Esophagus mucosa (tissue), 1 donor: ENCODE results near the gene SMS. TPM values are rescaled to one million over a fixed set of nuclear protein-coding genes. Genes with fewer than 3 reads are reported as not detected.
"Not testable (repeated sequence)": the region's sequence is repeated elsewhere in the genome, so short reads cannot be mapped to it uniquely, and the experiment has no call there.

ENCODE experiments used
- ATAC-seq: fragments of 200-7000 bp; cut with Tn5 transposase; one replicate; pipeline ENCODE4 v1.9.1; 2020
- total RNA-seq: library from RNA; stranded (reverse); gene quantifications from one replicate; pipeline ENCODE4 v1.2.4, GENCODE V29; 2023
- donor health status: DM: yes; HTN: yes; CAD: no.

The SMS gene
- 29.7 TPM for total RNA-seq

DNA sequence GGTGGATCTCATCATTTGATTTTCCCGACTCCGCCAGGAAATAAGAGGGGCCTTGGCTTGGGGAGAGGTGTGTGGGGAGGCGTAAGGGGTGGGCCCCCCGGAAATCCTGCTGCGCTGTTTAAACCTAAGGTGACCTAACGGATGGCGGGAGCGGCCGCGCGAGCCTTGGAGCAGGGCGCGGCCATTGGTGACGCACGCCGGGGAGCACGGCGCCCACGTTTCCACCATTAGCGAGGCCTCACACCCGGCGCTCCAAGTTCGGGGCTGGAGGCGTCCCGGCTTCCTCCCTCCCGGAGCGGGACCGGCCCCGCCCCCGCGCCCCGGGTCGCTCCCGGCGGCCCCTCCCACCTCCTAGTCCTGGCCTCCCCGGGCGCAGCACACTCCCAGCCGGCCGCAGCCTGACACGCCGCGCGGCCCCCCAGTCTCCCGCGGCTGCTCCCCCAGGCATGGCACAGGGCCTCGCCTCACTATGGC is at the start of gene SMS:
Gene SMS, plus strand, starts transcription at position 354 of the 474 bp plus-strand sequence. Its CDS starts 116 bp downstream, at position 470.
- peak; percentile 90 for ATAC-seq

DNA sequence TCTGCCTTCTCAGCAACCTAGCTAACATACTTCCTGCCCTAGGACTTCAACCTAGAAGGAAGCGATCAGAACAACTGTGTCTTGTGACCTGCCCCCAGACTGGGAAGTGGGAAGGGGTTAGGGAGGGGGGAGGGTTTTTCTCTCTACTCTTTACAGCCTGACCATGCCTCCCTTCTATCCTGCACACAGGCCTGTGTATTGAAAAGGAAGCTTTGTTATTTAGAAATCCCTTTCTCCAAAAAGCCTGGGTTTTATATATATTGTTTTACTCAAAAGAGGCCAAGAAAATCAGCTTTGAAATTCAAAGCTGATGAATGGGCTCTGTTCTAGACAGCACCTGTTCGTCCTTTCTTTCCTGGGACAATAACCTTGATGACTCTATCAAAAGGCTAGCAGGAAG is 35.2 kb upstream of the SMS start:
- ATAC-seq = no peak

DNA sequence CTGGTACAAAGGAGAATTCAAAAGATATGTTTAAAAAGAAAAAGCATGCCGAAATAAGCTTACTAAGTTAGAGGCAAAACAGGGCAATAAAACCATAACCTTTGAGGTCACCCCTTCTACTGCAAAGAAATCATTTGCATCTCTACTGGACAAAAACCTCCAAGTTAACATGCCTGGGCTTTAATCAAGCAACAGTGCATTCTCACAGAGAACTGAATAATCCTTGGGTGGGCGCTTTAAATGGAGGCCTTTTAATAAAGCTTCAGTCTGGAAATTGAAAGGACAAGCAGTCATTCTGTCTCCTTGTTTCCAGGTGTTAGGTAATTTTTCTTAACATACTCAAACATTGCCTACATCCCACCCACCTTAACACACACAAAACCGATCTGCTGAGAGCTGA is 34.6 kb upstream of the SMS start:
- no peak for ATAC-seq

DNA sequence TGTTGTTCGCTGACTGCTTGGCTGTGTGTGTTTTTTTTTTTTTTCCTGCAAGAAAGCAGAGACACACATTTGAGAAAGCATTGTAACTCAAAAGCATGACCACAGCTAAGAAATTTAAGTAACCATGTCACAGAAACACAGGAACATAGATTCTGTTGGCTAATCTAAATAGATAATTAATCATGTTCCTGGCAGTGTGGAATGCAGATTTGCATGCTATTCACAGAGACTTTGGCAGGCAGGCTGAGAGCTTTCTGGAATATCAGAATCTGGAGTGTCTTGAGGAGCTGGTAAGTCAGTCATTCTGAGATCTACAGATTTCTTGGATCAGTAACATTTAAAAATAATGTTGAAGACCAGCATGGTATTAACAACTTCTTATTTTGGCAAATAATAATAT is 33.2 kb upstream of the SMS start:
- no peak for ATAC-seq

DNA sequence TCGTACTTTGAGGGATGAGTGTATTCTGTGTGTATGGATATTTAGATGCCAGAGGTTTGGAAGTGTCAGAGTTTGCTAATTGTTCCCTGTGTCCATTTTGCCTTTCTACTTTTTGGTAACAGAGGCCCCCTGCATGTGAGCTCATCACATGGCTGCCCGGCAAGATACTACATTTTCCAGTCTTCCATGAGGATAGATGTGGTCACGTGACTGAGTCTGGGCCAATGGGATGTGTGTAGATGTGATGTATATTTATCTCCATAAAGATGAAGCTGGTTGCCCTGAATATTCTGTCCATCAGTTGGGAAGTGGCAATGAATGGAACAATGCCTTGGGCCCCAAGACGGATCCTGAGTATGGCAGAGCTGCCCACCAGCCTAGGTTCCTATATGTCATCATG is 29.0 kb upstream of the SMS start:
- no peak for ATAC-seq

DNA sequence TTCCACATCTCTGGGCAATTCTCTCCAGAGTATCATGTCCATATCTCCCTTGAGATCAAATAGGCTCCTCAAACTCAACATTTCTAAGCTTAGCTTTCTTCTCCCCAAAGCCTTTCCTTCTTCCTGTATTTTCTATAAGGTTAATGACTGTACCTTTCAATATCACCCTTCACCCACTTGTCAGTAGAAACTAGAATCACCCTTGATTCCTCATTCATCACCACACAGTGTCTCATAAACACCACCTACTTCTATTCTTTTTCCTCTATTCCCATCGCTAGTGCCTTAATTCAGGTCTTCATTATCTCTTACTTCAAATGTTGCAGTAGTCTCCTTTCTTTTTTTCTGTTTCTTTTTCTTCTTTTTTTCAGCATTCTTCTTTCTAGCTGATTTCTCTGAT is 28.3 kb upstream of the SMS start:
- no peak for ATAC-seq

DNA sequence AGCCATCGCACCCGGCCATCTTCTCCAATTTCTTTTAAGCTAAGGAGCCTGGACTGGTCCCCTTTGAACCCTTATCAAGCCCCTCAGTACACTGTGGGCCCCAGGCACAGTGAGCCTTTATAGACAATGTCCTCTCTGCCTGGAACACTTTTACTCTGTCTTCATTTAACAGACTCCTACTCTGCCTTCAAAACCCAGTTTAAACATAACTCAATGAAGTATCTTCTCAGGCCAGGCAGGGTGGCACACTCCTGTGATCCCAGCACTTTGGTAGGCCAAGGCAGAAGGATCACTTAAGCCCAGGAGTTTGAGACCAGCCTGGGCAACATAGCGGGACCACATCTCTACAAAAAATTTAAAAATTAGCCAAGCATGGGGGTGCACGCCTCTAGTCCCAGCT is 27.5 kb upstream of the SMS start:
- no peak for ATAC-seq

DNA sequence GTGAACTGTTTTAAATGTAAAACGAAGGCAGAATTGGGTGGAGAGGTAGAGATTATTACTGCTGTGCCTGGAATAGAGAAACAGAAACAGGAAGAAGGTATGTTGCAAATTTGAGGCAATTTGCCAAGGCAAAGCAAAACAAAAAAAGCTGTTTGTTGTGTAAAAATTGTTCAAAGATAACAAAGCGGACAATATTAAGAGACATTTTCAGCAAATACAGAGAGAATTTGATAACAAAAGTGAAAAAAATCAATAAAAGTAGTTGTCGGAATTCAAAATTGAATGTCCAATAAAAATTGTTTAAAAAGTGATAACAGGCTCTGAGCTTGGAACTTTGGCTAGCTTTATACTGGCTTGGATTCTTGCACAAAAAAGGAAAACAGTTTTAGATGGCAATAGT is 14.4 kb upstream of the SMS start:
- ATAC-seq = no peak

DNA sequence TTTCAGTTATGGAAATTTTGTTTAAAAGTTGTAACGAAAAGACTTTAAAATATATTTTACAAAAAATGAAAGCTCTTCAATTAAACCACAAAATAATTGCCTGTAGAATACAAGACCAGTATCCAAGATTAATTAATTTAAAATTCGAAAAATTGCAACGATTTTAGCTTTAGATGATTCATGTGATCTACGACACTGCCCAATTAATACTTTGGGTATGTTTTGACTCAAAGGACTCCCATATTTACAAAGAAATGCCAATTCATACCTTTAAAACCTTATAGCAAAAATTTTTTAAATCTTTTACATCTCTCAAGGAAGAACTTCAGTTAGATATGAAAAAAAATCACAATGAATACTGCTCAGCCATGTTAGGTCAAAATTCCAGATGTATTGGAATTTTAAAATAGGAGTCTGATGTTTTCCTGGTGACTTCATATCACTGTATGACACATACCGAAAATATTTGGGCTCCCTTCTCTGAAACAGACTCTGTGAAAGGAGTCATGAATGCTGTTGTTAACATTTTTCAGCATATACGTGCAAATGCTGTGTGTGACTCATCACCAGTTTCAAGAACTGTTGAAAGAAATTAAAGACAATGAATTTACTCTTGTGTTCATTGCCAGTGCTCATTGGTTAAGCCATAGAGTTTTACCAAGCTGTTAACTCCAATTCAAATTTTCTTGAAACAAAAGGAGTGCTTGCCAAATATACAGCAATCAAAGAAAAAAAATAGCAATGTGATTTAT is 13.8 kb upstream of the SMS start:
- ATAC-seq = peak; percentile 75

DNA sequence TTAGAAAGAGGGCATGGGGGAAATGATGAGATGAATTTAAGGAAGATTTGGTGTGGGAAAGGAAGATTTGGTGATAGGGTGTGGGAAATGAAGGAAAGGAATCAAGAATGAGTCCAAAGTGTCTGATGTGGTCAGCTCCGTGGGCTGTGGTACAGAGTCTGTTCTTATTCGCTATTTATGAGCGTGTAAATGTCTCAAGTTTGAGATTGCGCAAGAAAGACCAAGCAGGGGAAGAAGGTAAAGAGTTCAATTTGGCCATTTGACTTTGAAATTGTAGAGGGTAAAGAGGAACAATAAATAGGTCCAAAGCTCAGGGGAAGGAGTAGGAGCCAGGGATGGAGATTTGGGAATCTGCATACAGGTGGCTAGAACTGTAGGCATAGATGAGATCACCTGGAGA is 11.3 kb upstream of the SMS start:
- no peak for ATAC-seq

DNA sequence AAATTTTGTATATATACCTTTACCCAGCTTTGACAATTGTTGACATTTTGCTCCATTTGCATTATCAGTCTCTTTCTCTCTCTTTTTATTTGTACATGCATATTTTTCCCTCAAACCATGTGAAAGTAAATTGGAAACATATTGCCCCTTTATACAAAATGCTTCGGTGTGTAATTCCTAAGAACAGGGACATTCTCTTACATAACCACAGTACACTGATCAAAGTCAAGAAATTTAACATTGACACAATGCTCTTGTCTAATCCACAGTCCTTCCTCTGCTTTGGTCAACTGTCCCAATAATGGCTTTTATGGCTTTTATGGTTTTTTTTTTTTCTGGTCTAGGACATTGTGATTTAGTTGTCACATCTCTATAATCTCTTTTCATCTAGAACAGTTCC is 9.5 kb upstream of the SMS start:
- no peak for ATAC-seq

DNA sequence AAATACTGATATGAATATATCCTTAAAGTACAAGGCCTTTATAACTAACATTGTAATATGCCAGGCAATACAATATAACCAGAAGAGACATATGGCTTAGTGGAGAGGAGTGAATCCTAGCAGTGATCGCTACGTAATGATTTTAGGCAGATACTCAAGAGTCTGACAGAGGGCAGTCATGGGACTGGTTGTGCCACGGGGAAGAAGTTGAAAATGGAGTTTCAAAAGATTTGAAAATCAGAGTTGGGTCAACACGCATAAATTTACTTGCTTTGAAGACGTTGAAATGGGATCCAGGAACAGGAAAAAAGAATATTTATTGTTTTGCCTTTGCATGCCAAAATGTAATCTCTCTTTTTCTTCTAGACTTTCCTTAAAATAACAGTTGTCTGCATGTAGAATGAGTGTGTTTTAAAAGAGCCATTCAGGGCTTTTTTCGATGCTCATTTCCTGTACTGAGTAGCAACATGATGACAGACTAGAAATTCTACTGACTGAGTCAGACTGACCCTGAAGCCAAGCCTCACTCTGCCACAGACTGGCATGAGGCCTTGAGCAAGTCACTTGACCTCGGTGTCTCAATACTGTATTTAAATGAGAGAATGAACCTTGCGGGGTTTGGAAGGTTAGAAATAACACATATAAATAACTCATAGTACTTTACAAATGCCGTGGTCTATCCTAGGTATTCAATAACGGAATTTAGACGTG is 8.1 kb upstream of the SMS start:
- peak; percentile 94 for ATAC-seq

DNA sequence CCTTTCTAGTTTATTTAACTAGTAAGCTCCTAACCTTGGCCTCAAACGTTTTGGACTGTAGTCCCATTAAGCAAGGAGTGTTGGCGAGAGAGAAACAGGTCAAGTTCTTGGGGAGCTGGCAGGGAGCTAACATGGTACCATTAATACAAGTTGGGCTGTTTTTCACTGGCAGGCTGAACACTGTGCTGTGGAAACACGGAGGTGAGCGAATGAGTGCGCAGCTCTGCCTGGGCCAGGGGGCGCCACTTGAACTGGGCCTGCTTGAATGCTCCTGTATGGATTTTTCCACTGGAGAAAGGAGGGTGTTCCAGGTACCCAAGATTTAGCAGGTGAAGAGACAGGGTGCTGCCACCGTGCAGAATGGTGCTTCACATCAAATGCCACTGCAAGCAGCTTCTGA is 7.4 kb upstream of the SMS start:
- ATAC-seq = no peak

DNA sequence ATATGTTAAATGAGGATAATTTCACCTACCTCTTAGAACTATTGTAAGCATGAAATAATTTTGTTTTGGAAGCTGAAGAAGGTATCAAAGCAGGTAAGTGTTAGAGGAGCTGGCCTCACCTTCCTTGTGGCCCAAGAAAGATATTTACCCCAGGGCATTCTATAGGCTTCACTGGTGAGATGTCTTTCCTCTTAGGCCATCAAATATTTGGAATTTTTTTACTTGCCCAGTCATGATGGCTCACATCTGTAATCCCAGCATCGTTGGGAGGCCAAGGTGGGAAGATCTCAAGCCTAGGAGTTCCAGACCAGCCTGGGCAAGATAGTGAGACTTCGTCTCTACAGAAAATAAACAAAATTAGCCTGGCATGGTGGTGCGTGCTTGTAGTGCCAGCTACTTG is 6.1 kb upstream of the SMS start:
- ATAC-seq = no peak

DNA sequence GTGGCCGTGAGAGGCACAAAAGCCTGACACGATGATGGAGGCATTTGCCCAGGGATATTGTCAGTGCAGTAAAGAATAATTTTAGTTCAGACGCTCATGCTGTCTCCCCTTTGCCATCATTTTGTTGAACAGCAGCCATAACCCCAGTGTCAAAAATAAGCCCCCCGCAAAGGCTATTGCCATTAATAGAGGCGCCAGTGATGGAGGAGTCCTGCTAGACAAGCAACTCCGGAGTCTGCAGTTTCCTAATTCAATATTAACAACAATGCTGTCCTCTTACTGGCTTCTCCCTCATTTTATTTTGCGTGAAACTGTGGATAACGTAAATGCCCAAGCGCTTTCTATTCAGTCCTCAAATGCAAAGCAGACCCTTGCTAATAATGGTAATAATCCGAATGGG is 603 bp upstream of the SMS start:
- ATAC-seq = no peak

DNA sequence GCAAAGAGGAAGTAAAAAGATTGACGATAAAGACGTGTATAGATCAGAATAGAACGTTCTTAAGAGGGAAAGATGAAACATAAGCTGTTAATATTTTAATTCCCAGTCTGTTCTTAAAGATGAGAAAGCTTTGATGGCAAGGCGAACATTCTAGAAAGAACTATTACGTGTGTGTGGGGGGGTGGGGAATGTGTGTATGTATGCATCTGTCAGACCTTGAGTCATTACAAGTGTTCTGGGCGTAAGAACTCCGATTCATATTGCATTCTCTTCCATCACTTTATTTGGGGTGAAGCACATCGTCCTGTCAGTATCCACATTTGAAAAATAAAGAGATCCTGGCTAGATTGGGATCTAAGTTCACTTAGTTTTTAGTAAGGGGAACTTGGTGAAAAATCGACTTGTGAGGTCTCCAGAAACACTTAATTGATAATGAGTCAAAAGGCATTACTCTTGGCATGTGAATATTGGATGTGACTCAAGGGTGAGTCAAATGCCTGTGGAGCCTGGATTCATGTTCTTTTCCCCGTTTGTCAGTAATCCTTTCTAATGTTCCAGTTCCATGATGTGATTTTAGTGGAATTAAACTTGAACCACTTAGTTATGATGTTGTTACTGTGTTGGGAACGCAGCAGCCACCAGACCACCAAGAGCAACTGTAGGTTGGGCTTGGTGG is 3.1 kb downstream of the SMS start:
- peak; percentile 27 for ATAC-seq

DNA sequence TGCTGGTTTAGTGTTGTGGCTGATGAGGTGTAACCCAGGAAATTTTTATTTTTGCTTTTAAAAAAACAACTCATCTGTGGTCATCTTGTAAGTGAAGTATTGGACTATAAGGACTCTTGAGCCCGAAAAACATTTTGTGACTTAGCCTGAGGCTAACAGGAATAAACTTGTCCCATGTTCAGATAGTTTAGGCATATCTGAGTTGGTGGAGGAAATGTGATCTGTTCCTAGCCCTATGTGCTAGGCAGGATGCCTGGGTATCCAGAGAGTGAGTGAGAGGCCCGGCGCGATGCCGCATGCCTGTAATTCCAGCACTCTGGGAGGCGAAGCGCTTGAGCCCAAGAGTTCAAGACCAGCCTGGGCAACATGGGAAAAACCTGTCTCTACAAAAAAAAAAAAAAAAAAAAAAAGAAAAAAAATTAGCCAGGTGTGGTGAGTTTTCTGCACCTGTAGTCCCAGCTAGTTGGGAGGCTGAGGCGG is 3.7 kb downstream of the SMS start:
- ATAC-seq = no peak

DNA sequence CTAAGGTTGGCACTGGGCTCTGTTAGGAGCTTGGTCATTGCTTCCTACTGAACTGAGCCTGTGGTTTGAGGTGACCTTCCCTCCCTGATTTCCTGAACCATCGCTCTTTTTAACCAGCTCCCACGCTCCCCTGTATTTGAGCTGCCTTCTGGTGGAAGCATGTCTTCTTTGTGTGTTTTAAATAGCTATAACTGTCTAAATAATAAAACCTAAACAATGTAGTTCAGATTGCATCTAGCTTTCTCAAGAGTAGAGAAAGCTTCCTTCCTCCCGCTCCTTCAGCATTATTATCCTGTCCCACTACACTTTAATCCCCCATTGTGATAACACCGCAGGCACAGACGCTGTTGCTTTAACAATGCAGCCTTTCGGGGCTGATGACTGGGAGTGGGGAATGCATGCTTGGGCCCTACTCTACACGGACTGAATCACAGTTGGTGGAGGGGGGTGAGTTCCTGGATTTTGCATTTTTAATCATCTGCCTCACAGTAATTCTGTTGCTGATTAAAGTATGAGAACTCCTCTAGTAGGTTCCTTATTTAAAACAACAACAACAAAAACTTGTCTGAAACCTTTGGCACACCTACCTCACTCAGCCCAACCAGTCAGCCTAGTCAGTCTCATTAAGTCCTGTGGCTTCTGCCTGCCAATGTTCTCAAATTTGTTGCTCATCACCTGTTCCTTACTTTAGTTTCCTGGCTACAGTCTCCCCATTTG is 6.6 kb downstream of the SMS start:
- ATAC-seq = peak; percentile 80

DNA sequence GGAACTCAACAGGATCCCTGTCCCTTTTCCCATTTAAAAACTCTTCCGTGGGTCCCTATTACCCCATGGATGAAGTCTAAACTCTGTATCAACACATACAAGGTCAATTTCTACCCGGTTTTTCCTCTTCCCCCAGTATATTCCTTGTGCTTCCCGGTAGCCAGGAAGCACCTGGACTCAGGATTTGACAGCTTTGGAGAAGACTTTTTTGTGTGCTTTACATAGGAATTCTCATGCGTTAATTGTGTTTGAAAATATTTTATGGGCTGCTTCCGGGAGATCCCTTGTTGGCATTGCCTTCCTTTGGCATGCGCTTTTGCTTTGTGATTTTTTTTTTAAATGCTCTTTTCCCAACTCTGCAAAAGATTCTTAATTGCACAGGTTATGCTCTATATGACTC is 7.2 kb downstream of the SMS start:
- ATAC-seq = no peak

DNA sequence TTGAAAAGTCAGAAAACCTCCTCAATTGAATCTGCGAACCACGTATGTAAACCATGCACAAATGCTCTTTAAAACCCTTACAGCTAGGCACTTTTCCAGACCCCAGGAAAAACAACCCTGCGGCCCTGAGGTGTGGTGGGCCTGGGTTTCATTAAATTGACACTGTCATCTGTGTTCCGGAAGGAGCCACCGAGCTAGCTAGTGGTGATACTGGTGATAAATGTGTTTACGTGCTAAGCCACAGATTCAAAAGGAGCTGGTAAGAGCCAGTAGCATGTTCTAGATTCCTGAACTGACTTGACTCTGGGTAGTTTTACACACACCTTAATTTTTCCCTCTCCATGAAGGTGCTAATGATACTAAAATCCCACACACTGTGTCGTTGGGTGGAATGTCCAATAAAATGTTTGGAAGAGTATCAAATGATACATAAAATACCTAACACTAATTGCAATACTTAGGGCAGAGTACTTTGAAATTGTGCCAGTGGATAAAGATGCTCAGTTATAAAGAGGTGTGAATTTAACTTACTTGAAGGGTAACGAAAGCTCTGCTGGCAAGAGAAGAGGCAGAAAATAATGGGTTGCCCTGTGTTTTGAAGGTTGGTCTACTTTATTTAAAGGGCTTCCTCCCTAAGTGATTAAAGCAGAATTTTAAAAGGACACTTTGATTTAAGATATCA is 8.5 kb downstream of the SMS start:
- ATAC-seq = no peak

DNA sequence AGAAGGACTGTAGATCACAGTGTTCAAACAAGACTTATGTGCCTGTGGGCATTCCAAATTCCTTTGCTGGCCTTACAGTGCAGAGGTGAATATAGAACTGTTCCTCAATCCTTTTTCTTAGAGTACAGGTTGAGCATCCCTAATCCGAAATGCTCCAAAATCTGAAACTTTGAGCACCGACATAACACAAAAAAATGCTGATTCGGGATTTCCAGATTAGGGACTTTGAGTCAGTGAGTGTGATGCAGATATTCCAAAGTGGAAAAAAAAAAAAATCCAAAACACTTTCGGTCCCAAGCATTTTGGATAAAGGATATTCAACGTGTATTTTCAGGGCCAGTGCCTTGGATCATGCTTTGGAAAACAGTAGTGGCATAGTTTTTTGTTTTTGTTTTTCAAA is 9.2 kb downstream of the SMS start:
- ATAC-seq = no peak

DNA sequence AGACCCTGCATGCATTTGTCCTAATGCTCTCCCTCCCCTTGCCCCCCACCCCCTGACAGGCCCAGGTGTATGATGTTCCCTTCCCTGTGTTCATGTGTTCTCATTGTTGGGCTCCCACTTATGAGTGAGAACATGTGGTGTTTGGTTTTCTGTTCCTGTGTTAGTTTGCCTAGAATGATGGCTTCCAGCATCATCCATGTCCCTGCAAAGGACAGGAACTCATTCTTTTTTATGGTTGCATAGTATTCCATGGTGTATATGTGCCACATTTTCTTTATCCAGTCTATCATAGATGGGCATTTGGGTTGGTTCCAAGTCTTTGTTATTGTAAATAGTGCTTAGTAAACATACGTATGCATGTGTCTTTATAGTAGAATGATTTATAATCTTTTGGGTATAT is 10.0 kb downstream of the SMS start:
- not testable (repeated sequence) for ATAC-seq
